Epithelial cell of esophagus (primary cell): ENCODE results near the gene MSH2.
"Not testable (repeated sequence)": the region's sequence is repeated elsewhere in the genome, so short reads cannot be mapped to it uniquely, and the experiment has no call there.

ENCODE experiments used
- DNase-seq: peaks from one replicate; pipeline ENCODE4 v3.0.0; 2010; ENCODE audit warnings: low read depth
- H3K4me3 ChIP-seq: 2 replicates; pipeline ENCODE4 v1.5.1; 2011; ENCODE audit warnings: mild to moderate bottlenecking, low read length, control low read depth
- CTCF ChIP-seq: IDR thresholded peaks from 2 replicates; pipeline ENCODE4 v1.5.1; 2011; ENCODE audit warnings: low read depth, mild to moderate bottlenecking, low read length, control low read depth, inconsistent platforms; ENCODE audit not compliant: insufficient read depth; ENCODE audit errors: missing control alignments

Gene MSH2

GRCh38 chr2:47501374-47502200, 98.6 kb downstream of the MSH2 start:
- H3K4me3 ChIP-seq, result no peak overlapping the region
- TF ChIP-seq CTCF, result no peak
- peak; percentile 82 for DNase-seq

DNA sequence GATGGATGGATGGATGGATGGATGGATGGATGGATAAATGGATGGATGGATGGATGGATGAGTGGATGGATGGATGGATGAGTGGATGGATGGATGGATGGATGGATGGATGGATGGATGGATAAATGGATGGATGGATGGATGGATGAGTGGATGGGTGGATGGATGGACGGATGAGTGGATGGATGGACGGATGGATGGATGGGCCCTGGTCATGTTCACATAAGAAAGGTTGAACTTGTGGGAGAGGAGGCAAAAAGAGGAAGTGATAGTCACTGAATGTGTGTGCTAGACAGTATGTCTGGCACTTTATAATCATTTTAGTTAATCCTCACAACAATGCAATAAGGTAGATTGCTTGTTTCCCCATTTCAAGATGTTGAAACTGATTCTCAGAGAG, 99.5 kb downstream of the MSH2 start:
- H3K4me3 ChIP-seq, DNase-seq: not testable (repeated sequence)

DNA sequence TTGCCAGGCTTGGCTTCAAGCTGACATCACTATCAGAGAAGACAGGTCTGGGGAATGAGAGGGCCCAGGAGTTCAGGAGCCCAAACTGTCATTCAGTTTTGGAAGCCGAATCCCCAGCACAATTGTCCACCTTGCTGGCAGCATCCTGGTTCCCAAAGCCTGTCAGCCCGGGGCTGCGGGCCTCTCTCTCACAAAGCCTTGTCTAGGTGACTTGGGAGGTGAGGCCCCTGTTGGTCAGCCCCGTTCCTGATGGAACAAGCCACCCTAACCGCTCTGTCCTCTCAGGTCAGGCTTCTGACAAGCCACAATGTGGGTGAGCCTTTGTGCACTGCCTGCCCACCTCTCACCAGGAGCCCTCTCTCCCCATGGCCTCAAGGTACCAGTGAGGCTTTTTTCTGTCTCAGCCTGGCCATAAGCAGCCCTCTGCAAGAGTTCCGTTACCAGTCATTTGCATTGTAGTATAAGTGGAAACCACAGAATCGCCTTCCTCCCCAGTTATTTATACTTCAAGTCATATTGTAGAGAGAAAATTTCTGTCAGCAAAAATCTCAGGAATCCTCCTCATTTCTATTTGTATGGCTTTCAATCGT, 100.6 kb downstream of the MSH2 start:
- TF ChIP-seq CTCF, result no peak

GRCh38 chr2:47504174-47504810, 101.3 kb downstream of the MSH2 start:
- DNase-seq, result no peak
- H3K4me3 ChIP-seq, result no peak overlapping the region
- no peak for TF ChIP-seq CTCF

More for the DNA sequence above, 100.6 kb downstream of the MSH2 start:
- H3K4me3 ChIP-seq, result no peak overlapping the region
- no peak for DNase-seq

DNA sequence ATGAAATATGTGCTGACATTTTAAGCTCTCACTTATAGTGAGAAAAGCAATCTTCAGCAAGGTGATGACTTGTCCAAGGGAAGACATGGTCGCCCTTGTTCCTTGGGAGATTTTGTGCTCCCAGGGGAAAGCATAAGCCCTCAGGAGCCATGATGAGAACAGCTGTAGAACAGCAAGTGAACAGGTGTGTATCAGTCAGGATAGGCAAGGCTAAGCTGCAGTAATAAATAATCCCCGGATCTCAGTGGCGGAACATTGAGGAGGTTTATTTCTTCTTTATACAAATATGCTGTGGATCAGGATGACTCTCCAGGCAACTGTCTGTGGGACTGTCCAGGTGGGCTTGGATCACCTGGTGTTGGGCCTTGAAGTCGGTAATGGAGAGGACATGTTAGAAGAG, 103.1 kb downstream of the MSH2 start:
- no peak for TF ChIP-seq CTCF
- H3K4me3 ChIP-seq, result no peak overlapping the region
- no peak for DNase-seq

- H3K4me3 ChIP-seq, result no peak overlapping the region
- TF ChIP-seq CTCF, result no peak
- DNase-seq, result no peak
These were observed 103.5 kb downstream of the MSH2 start for GRCh38 chr2:47506436-47506835.

DNA sequence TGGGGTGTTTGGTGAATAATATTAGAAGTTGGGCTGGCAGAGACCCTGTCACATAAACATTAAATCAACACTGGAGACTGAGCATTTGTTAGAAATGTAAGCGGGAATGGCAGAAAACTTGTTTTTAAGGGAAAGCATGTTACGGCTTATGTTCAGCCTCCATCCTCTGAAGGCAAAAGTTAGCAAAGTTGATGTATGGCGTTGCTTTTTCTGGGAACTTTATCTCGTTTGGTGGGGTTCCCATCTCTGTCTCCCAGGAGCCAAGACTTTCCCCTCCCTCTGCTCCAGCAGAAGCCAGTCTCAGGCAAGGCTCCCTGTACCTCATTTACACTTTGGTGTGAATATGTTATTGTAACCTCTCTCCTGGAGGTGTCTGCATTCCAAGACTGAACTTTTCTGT, 105.1 kb downstream of the MSH2 start:
- no peak for TF ChIP-seq CTCF
- H3K4me3 ChIP-seq, result no peak overlapping the region
- no peak for DNase-seq
